Upper lobe of left lung (tissue), 6 donors: ENCODE results near the gene ZSCAN30. TPM values are rescaled to one million over a fixed set of nuclear protein-coding genes. Genes with fewer than 3 reads are reported as not detected.

ENCODE experiments used
- ATAC-seq, 2 donors: fragments of 200-7000 bp; cut with Tn5 transposase; one replicate each; pipeline ENCODE4 v1.9.1; 2022; ENCODE audit warnings: mild to moderate bottlenecking in 2 of 2, moderate library complexity in 2 of 2; ENCODE audit not compliant: low FRiP score in 2 of 2
- DNase-seq, 2 donors: peaks; one replicate each; pipeline ENCODE4 v3.0.0-alpha.2; 2019 to 2020
- H3K27ac ChIP-seq, 4 donors: fragments of 200-600 bp; sonication (generic); one replicate each; pipeline ENCODE4 v1.5.1; 2016 to 2019
- H3K27me3 ChIP-seq, 4 donors: fragments of 200-600 bp; sonication (generic); one replicate each; pipeline ENCODE4 v1.5.1; 2017 to 2019
- H3K36me3 ChIP-seq, 4 donors: fragments of 200-600 bp; sonication (generic); one replicate each; pipeline ENCODE4 v1.5.1; 2016 to 2019
- H3K4me1 ChIP-seq, 4 donors: fragments of 200-600 bp; sonication (generic); one replicate each; pipeline ENCODE4 v1.5.1; 2018 to 2019
- H3K4me3 ChIP-seq, 4 donors: fragments of 200-600 bp; sonication (generic); one replicate each; pipeline ENCODE4 v1.5.1; 2017 to 2019; ENCODE audit warnings: mild to moderate bottlenecking in 2 of 4, moderate library complexity in 1 of 4
- H3K9me3 ChIP-seq, 4 donors: fragments of 200-600 bp; sonication (generic); one replicate each; pipeline ENCODE4 v1.5.1; 2018 to 2019
- EP300 ChIP-seq, 4 donors: sonication (generic); formaldehyde crosslinking; IDR thresholded peaks; one replicate each; pipeline ENCODE4 v1.5.1; 2017; ENCODE audit warnings: antibody characterized with exemption in 4 of 4, control low read depth in 2 of 4
- POLR2A ChIP-seq, 4 donors: fragments of 450-650 bp; IDR thresholded peaks; one replicate each; pipeline ENCODE4 v1.5.1; 2016 to 2017; ENCODE audit warnings: antibody characterized with exemption in 4 of 4, mild to moderate bottlenecking in 2 of 4
- POLR2AphosphoS5 ChIP-seq, 2 donors: sonication (generic); formaldehyde crosslinking; IDR thresholded peaks; one replicate each; pipeline ENCODE4 v1.5.1; 2017; ENCODE audit warnings: antibody characterized with exemption in 2 of 2
- WGBS, 2 donors: methylation state at CpG; one replicate each; pipeline ENCODE4 v1.1.5; 2017 to 2018; 5-methylcytosine and 5-hydroxymethylcytosine counted together
- total RNA-seq, 6 donors: library from RNA; depleted of rRNA in 4 of 6; stranded (reverse); fragments of >200 nt in 4 of 6; gene quantifications; one replicate each; pipeline versions ENCODE4 v1.1.0 to v1.2.1, GENCODE V29; 2016 to 2021
- TF ChIP-seq, protein P1 (sequence below), 6 experiments: fragments of 450-650 bp in 4 of 6; fragments of 200-600 bp in 2 of 6; sonication (generic) in 2 of 6; IDR thresholded peaks; one replicate each; pipeline ENCODE4 v1.5.1; 2016 to 2019; ENCODE audit warnings: antibody characterized with exemption in 6 of 6
- donor health status: DM: no; HTN: no; CAD: no; lungs with moderate emphysema.
- donor health status: DM: no; HTN: yes; CAD: no; lungs with severe emphysema.

ZSCAN30 gene
- total RNA-seq, 6 donors from 2014 or later: 11.4 to 67.1 (median 14.0) TPM

DNA sequence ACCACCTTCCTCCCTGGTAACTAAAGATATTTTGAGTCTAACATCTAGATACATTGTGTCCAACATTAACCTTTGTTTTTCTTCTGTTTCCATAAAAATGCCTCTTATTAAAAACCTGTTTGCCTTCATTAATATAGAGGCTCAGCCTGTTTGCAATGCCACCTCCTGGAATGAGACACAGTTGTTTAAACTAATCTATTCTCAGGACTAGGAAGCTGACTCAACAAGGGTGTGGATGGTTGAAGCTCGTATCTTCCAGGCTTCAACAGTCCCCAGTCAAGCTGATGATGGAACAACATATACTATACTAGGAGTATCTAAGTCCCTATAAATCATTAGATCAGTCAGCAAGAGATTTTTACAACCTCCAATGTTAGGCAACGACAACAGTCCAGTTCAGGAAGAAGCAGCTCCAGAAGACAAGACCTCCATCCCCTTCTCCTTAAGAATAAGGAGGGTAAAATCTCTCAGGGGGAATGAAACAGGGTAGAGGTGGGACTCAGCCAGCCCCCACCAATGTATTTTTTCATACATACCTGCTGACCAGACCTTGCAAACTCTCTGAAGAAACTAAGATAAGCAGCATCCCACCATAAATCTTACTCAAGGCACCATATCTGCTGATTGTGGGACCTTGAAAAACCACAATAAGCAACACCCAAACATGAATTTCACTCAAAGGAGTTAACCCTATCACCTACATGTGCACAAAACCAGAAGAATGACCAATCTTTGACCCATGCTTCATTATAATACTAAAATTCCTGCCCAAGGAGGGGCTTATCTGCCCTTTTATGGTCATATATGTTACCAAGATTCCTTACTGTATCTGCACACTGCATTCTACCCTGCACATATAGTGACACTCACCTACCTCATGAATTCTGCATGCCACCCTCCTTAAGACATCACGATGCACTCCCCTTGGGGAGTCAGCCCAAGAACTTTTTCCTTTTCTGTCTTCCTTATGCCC, 32.7 kb upstream of the ZSCAN30 start:
- DNase-seq (no peak), ATAC-seq (no peak)
- Histone ChIP-seq H3K4me1 (no peaks in the 10 kb centered on the region), H3K36me3 (no peaks in the 10 kb centered on the region), H3K9me3 (no peaks in the 10 kb centered on the region), H3K4me3 (no peak overlapping the region), H3K27ac (no peak overlapping the region), H3K27me3 (no peaks in the 10 kb centered on the region)
- TF ChIP-seq POLR2AphosphoS5 (IDR thresholded peaks at IDR 0.05) (no peak), POLR2A (IDR thresholded peaks at IDR 0.05) (no peak), EP300 (IDR thresholded peaks at IDR 0.05) (no peak)
- TF ChIP-seq, protein P1, sequence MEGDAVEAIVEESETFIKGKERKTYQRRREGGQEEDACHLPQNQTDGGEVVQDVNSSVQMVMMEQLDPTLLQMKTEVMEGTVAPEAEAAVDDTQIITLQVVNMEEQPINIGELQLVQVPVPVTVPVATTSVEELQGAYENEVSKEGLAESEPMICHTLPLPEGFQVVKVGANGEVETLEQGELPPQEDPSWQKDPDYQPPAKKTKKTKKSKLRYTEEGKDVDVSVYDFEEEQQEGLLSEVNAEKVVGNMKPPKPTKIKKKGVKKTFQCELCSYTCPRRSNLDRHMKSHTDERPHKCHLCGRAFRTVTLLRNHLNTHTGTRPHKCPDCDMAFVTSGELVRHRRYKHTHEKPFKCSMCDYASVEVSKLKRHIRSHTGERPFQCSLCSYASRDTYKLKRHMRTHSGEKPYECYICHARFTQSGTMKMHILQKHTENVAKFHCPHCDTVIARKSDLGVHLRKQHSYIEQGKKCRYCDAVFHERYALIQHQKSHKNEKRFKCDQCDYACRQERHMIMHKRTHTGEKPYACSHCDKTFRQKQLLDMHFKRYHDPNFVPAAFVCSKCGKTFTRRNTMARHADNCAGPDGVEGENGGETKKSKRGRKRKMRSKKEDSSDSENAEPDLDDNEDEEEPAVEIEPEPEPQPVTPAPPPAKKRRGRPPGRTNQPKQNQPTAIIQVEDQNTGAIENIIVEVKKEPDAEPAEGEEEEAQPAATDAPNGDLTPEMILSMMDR (IDR thresholded peaks at IDR 0.05): no peak
- WGBS, 2 donors: 75 to 76% methylated on average over 3 of the region's 3 CpGs

- H3K9me3 ChIP-seq: peaks cover 35 to 78% (median 55%) of the 10 kb centered on the region in 4 donors
- TF ChIP-seq, protein P1 (IDR thresholded peaks at IDR 0.05): no peak
- TF ChIP-seq EP300 (IDR thresholded peaks at IDR 0.05) (no peak), POLR2A (IDR thresholded peaks at IDR 0.05) (no peak), POLR2AphosphoS5 (IDR thresholded peaks at IDR 0.05) (no peak)
- peaks cover 0 to 15% (median 12%) of the 10 kb centered on the region in 4 donors for H3K36me3 ChIP-seq
- no peaks in the 10 kb centered on the region for H3K4me1 ChIP-seq
- no peak overlapping the region for H3K4me3 ChIP-seq
- H3K27ac ChIP-seq: no peak overlapping the region
- WGBS, 2 donors: 52 to 75% methylated on average over 2 of the region's 2 CpGs
- H3K27me3 ChIP-seq: no peaks in the 10 kb centered on the region
- no peak for DNase-seq
- ATAC-seq: no peak
Observed at GRCh38 chr18:35311496-35311895, 21.5 kb upstream of the ZSCAN30 start.

DNA sequence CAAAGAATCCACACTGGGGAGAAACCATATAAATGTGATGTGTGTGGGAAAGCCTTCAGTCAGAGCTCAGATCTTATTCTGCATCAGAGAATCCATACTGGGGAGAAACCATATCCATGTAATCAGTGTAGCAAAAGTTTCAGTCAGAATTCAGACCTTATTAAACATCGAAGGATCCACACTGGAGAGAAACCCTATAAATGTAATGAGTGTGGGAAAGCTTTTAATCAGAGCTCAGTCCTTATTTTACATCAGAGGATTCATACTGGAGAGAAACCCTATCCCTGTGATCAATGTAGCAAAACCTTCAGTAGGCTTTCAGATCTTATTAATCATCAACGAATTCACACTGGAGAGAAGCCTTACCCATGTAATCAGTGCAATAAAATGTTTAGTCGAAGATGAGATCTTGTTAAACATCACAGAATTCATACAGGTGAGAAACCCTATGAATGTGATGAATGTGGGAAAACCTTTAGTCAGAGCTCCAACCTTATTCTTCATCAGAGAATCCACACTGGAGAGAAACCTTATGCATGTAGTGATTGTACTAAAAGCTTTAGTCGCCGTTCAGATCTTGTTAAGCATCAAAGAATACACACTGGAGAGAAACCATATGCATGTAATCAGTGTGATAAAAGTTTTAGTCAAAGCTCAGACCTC, 16.7 kb upstream of the ZSCAN30 start:
- 96 to 97% methylated on average over 5 of the region's 5 CpGs for WGBS, 2 donors
- Histone ChIP-seq H3K27ac (no peak overlapping the region), H3K27me3 (no peaks in the 10 kb centered on the region), H3K4me1 (no peaks in the 10 kb centered on the region), H3K36me3 (peaks cover 7 to 48% (median 25%) of the 10 kb centered on the region in 4 donors), H3K9me3 (peaks cover 69 to 100% (median 89%) of the 10 kb centered on the region in 4 donors), H3K4me3 (no peak overlapping the region)
- ATAC-seq: no peak
- no peak for DNase-seq
- TF ChIP-seq EP300 (IDR thresholded peaks at IDR 0.05) (no peak), POLR2A (IDR thresholded peaks at IDR 0.05) (no peak), POLR2AphosphoS5 (IDR thresholded peaks at IDR 0.05) (no peak)
- TF ChIP-seq, protein P1 (IDR thresholded peaks at IDR 0.05): no peak

- H3K27me3 ChIP-seq: no peaks in the 10 kb centered on the region
- H3K4me1 ChIP-seq: no peaks in the 10 kb centered on the region
- DNase-seq (no peak), ATAC-seq (no peak)
- H3K9me3 ChIP-seq: peaks cover 61 to 91% (median 84%) of the 10 kb centered on the region in 4 donors
- H3K4me3 ChIP-seq: no peak overlapping the region
- TF ChIP-seq POLR2A (IDR thresholded peaks at IDR 0.05) (no peak), EP300 (IDR thresholded peaks at IDR 0.05) (no peak), POLR2AphosphoS5 (IDR thresholded peaks at IDR 0.05) (no peak)
- TF ChIP-seq, protein P1 (IDR thresholded peaks at IDR 0.05): no peak
- WGBS, 2 donors: 93 to 100% methylated on average over 4 of the region's 4 CpGs
- H3K27ac ChIP-seq: no peak overlapping the region
- peaks cover 7 to 64% (median 33%) of the 10 kb centered on the region in 4 donors for H3K36me3 ChIP-seq
Observed at GRCh38 chr18:35303610-35304009, 13.6 kb upstream of the ZSCAN30 start.
